Measurements from ENCODE around the gene CTNND1. TPM values are rescaled to one million over a fixed set of nuclear protein-coding genes. Genes with fewer than 3 reads are reported as not detected.

The CTNND1 gene
- total RNA-seq, 1 donor from 2014 or later: 135 TPM

- H3K79me2 ChIP-seq (ENCODE audit: low read depth): peaks cover 29% of the 10 kb centered on the region
- no peak overlapping the region for H3K4me3 ChIP-seq
- H3K36me3 ChIP-seq: peaks cover 49% of the 10 kb centered on the region
- no peaks in the 10 kb centered on the region for H3K27me3 ChIP-seq
- Mint-ChIP-seq H3K27me3 (ENCODE audit: insufficient read depth, low read depth) (no peaks in the 10 kb centered on the region), H3K27ac (no peak overlapping the region), H3K9me3 (no peaks in the 10 kb centered on the region), H3K4me1 (no peaks in the 10 kb centered on the region), H3K4me3 (no peak overlapping the region), H3K36me3 (peaks cover 43% of the 10 kb centered on the region)
- H3K9me3 ChIP-seq (ENCODE audit: low read depth): no peaks in the 10 kb centered on the region
- H3F3A ChIP-seq (ENCODE audit: low read depth): peaks cover 18% of the 10 kb centered on the region
- H4K20me1 ChIP-seq (ENCODE audit: low read depth): peaks cover 35% of the 10 kb centered on the region
- TF ChIP-seq CTCF (IDR thresholded peaks at IDR 0.05) (no peak), EZH2phosphoT487 (IDR thresholded peaks at IDR 0.05) (no peak), EZH2 (IDR thresholded peaks at IDR 0.05) (no peak)
- H3K27ac ChIP-seq: no peak overlapping the region
- H2AFZ ChIP-seq (replicated peaks): no peak overlapping the region
- no peak overlapping the region for H3K4me2 ChIP-seq
- no peak for DNase-seq (ENCODE audit: low spot score)
- no peak overlapping the region for H3K9ac ChIP-seq
- no peaks in the 10 kb centered on the region for H3K4me1 ChIP-seq
These were observed 44.2 kb downstream of the CTNND1 start for GRCh38 chr11:57805780-57806179.

- H3K79me2 ChIP-seq (ENCODE audit: low read depth): no peaks in the 10 kb centered on the region
- H3K4me1 ChIP-seq: no peaks in the 10 kb centered on the region
- no peak overlapping the region for H3K4me3 ChIP-seq
- Mint-ChIP-seq H3K4me3 (no peak overlapping the region), H3K36me3 (peaks cover 32% of the 10 kb centered on the region), H3K9me3 (no peaks in the 10 kb centered on the region), H3K4me1 (no peaks in the 10 kb centered on the region), H3K27me3 (ENCODE audit: insufficient read depth, low read depth) (no peaks in the 10 kb centered on the region), H3K27ac (no peak overlapping the region)
- H3K27ac ChIP-seq: no peak overlapping the region
- TF ChIP-seq EZH2phosphoT487 (IDR thresholded peaks at IDR 0.05) (no peak), CTCF (IDR thresholded peaks at IDR 0.05) (no peak), EZH2 (IDR thresholded peaks at IDR 0.05) (no peak)
- H4K20me1 ChIP-seq (ENCODE audit: low read depth): peaks cover 6% of the 10 kb centered on the region
- H3K27me3 ChIP-seq: no peaks in the 10 kb centered on the region
- peaks cover 37% of the 10 kb centered on the region for H3K36me3 ChIP-seq
- DNase-seq (ENCODE audit: low spot score): no peak
- no peak overlapping the region for H3K9ac ChIP-seq
- peaks cover 17% of the 10 kb centered on the region for H3F3A ChIP-seq (ENCODE audit: low read depth)
- H2AFZ ChIP-seq (replicated peaks): no peak overlapping the region
- no peaks in the 10 kb centered on the region for H3K9me3 ChIP-seq (ENCODE audit: low read depth)
- H3K4me2 ChIP-seq: no peak overlapping the region
These were observed 51.0 kb downstream of the CTNND1 start for GRCh38 chr11:57812634-57813033.

GRCh38 chr11:57815476-57815875 is 53.9 kb downstream of the CTNND1 start:
- H3K4me3 Mint-ChIP-seq: no peak overlapping the region
- TF ChIP-seq CTCF (IDR thresholded peaks at IDR 0.05) (no peak), EZH2 (IDR thresholded peaks at IDR 0.05) (no peak), EZH2phosphoT487 (IDR thresholded peaks at IDR 0.05) (no peak)
- Histone ChIP-seq H3K4me2 (no peak overlapping the region), H3K27ac (no peak overlapping the region), H4K20me1 (ENCODE audit: low read depth) (no peaks in the 10 kb centered on the region), H3K9me3 (ENCODE audit: low read depth) (no peaks in the 10 kb centered on the region), H2AFZ (replicated peaks) (no peak overlapping the region), H3K27me3 (no peaks in the 10 kb centered on the region), H3K79me2 (ENCODE audit: low read depth) (no peaks in the 10 kb centered on the region), H3F3A (ENCODE audit: low read depth) (peaks cover 14% of the 10 kb centered on the region), H3K9ac (no peak overlapping the region), H3K4me3 (no peak overlapping the region), H3K4me1 (no peaks in the 10 kb centered on the region), H3K36me3 (peaks cover 26% of the 10 kb centered on the region)
- H3K27ac Mint-ChIP-seq: no peak overlapping the region
- H3K36me3 Mint-ChIP-seq: peaks cover 27% of the 10 kb centered on the region
- H3K9me3 Mint-ChIP-seq: no peaks in the 10 kb centered on the region
- no peaks in the 10 kb centered on the region for H3K4me1 Mint-ChIP-seq
- no peak for DNase-seq (ENCODE audit: low spot score)
- H3K27me3 Mint-ChIP-seq (ENCODE audit: insufficient read depth, low read depth): no peaks in the 10 kb centered on the region
